HEK293 (cell line): ENCODE data around the gene ZFAND2B.
"Not testable (repeated sequence)": the region's sequence is repeated elsewhere in the genome, so short reads cannot be mapped to it uniquely, and the experiment has no call there.

Experiments used
- CTCF ChIA-PET: fragments of 350-600 bp; formaldehyde crosslinking; extraction: SDS; loops from one replicate; lab custom pipeline; 2021; ENCODE audit warnings: antibody characterized with exemption; lab: Yijun Ruan, JAX
- POLR2A ChIA-PET: fragments of 300-600 bp; formaldehyde crosslinking; extraction: SDS; loops from one replicate; lab custom pipeline; 2020; ENCODE audit warnings: antibody characterized with exemption, inconsistent platforms; lab: Yijun Ruan, JAX
- H3K27ac ChIP-seq: fragments of 200-500 bp; sonication (Bioruptor generic); 2 replicates; pipeline ENCODE4 v1.5.1; 2014; ENCODE audit warnings: low read depth, low read length, control low read depth, inconsistent platforms; ENCODE audit errors: extremely low read depth
- H3K36me3 ChIP-seq, 2 experiments: fragments of 200-500 bp in 1 of 2; sonication (Bioruptor generic) in 1 of 2; 1 replicate in 1 of 2; 2 replicates in 1 of 2; pipeline ENCODE4 v1.5.1; 2014 to 2017; ENCODE audit warnings: inconsistent platforms in 2 of 2, low read length in 2 of 2; ENCODE audit not compliant: control insufficient read depth in 2 of 2, insufficient read depth in 1 of 2
- H3K4me1 ChIP-seq: fragments of 200-500 bp; sonication (Bioruptor generic); 2 replicates; pipeline ENCODE4 v1.5.1; 2014; ENCODE audit warnings: mild to moderate bottlenecking, low read length, inconsistent platforms; ENCODE audit not compliant: control insufficient read depth, insufficient read depth
- H3K4me3 ChIP-seq: 2 replicates; pipeline ENCODE4 v1.5.1; 2011; ENCODE audit warnings: low read depth, mild to moderate bottlenecking, control low read depth, low read length, moderate library complexity
- H3K9me3 ChIP-seq: fragments of 200-500 bp; sonication (Bioruptor generic); 2 replicates; pipeline ENCODE4 v1.5.1; 2014; ENCODE audit warnings: low read depth, low read length, inconsistent platforms; ENCODE audit not compliant: control insufficient read depth, insufficient read depth
- GLIS2 ChIP-seq: fragments of 450-650 bp; formaldehyde crosslinking; IDR thresholded peaks from 2 replicates; pipeline ENCODE4 v1.5.1; 2016; ENCODE audit warnings: missing biosample characterization, missing genetic modification characterization
- MZF1 ChIP-seq: fragments of 450-650 bp; formaldehyde crosslinking; IDR thresholded peaks from 2 replicates; pipeline ENCODE4 v1.5.1; 2017; ENCODE audit warnings: missing biosample characterization, missing genetic modification characterization, borderline replicate concordance
- SETDB1 ChIP-seq: IDR thresholded peaks from one replicate; pipeline ENCODE4 v1.6.1; 2017; ENCODE audit warnings: mild to moderate bottlenecking, low read length, moderate library complexity, mixed read lengths; ENCODE audit not compliant: insufficient read length
- TCF7L2 ChIP-seq: IDR thresholded peaks from 2 replicates; pipeline ENCODE4 v1.6.1; 2011; ENCODE audit warnings: low read depth, mild to moderate bottlenecking, inconsistent platforms, low read length, moderate library complexity, borderline replicate concordance
- ZBTB17 ChIP-seq: fragments of 450-650 bp; formaldehyde crosslinking; IDR thresholded peaks from 2 replicates; pipeline ENCODE4 v1.5.1; 2016; ENCODE audit warnings: missing biosample characterization, missing genetic modification characterization
- ZEB2 ChIP-seq: fragments of 450-650 bp; formaldehyde crosslinking; IDR thresholded peaks from 2 replicates; pipeline ENCODE4 v1.5.1; 2016; ENCODE audit warnings: missing biosample characterization, missing genetic modification characterization
- ZFP37 ChIP-seq: fragments of 450-650 bp; formaldehyde crosslinking; IDR thresholded peaks from 2 replicates; pipeline ENCODE4 v1.5.1; 2016; ENCODE audit warnings: missing biosample characterization, missing genetic modification characterization
- ZNF433 ChIP-seq: fragments of 450-650 bp; formaldehyde crosslinking; IDR thresholded peaks from 2 replicates; pipeline ENCODE4 v1.5.1; 2016; ENCODE audit warnings: missing biosample characterization, missing genetic modification characterization, low read depth
- ZNF501 ChIP-seq: fragments of 450-650 bp; formaldehyde crosslinking; IDR thresholded peaks from 2 replicates; pipeline ENCODE4 v1.5.1; 2016; ENCODE audit warnings: missing biosample characterization, missing genetic modification characterization
- ZNF670 ChIP-seq: fragments of 450-650 bp; formaldehyde crosslinking; IDR thresholded peaks from 2 replicates; pipeline ENCODE4 v1.5.1; 2016; ENCODE audit warnings: missing biosample characterization, missing genetic modification characterization, low read depth
- ZNF76 ChIP-seq: fragments of 450-650 bp; formaldehyde crosslinking; IDR thresholded peaks from 2 replicates; pipeline ENCODE4; 2016; ENCODE audit warnings: low read depth, missing biosample characterization, missing genetic modification characterization, borderline replicate concordance
- ZNF776 ChIP-seq: fragments of 450-650 bp; formaldehyde crosslinking; IDR thresholded peaks from 2 replicates; pipeline ENCODE4 v1.5.0; 2017; ENCODE audit warnings: missing biosample characterization, missing genetic modification characterization, borderline replicate concordance
- TF ChIP-seq, protein P1 (sequence below): IDR thresholded peaks from 2 replicates; pipeline ENCODE4 v1.6.1; 2011; ENCODE audit warnings: mild to moderate bottlenecking, low read depth, low read length, borderline replicate concordance
- TF ChIP-seq, protein P2 (sequence below): fragments of 450-650 bp; formaldehyde crosslinking; IDR thresholded peaks from 2 replicates; pipeline ENCODE4 v1.5.1; 2016; ENCODE audit warnings: missing biosample characterization, missing genetic modification characterization
- TF ChIP-seq, protein P3 (sequence below): fragments of 450-650 bp; formaldehyde crosslinking; IDR thresholded peaks from 2 replicates; pipeline ENCODE4 v1.5.1; 2017; ENCODE audit warnings: missing biosample characterization, mild to moderate bottlenecking, missing genetic modification characterization, moderate library complexity
- TF ChIP-seq, protein P4 (sequence below): fragments of 450-650 bp; formaldehyde crosslinking; IDR thresholded peaks from 2 replicates; pipeline ENCODE4 v1.5.1; 2016; ENCODE audit warnings: missing biosample characterization, missing genetic modification characterization

The ZFAND2B gene

DNA sequence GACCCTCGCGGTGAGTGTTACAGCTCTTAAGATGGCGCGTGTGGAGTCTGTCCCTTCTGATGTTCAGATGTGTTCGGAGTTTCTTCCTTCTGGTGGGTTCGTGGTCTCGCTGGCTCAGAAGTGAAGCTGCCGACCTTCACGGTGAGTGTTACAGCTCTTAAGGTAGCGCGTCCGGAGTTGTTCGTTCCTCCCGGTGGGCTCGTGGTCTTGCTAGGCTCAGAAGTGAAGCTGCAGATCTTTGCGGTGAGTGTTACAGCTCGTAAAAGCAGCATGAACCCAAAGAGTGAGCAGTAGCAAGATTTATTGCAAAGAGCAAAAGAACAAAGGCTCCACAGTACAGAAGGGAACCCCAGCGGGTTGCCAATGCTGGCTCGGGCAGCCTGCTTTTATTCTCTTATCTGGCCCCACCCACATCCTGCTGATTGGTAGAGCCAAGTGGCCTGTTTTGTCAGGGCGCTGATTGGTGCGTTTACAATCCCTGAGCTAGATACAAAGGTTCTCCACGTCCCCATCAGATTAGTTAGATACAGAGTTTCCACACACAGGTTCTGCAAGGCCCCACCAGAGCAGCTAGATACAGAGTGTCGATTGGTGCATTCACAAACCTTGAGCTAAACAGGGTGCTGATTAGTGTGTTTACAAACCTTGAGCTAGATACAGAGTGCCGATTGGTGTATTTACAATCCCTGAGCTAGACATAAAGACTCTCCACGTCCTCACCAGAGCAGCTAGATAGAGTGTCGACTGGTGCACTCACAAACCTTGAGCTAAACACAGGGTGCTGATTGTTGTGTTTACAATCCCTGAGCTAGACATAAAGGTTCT, 5.9 kb upstream of the ZFAND2B start (continued):
- peak; percentile 56; the same call in 1 of the 2 replicates for TF ChIP-seq ZFP37

DNA sequence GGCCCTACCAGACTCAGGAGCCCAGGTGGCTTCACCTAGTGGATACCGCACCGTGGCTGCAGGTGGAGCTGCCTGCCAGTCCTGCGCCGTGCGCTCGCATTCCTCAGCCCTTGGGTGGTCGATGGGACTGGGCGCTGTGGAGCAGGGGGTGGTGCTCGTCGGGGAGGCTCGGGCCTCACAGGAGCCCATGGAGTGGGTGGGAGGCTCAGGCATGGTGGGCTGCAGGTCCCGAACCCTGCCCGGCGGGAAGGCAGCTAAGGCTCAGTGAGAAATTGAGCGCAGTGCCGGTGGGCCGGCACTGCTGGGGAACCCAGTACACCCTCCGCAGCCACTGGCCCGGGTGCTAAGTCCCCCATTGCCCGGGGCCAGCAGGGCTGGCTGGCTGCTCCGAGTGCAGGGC, 5.3 kb upstream of the ZFAND2B start:
- H3K36me3 ChIP-seq, H3K27ac ChIP-seq, CTCF ChIA-PET, H3K9me3 ChIP-seq, H3K4me3 ChIP-seq, POLR2A ChIA-PET, H3K4me1 ChIP-seq: not testable (repeated sequence)

DNA sequence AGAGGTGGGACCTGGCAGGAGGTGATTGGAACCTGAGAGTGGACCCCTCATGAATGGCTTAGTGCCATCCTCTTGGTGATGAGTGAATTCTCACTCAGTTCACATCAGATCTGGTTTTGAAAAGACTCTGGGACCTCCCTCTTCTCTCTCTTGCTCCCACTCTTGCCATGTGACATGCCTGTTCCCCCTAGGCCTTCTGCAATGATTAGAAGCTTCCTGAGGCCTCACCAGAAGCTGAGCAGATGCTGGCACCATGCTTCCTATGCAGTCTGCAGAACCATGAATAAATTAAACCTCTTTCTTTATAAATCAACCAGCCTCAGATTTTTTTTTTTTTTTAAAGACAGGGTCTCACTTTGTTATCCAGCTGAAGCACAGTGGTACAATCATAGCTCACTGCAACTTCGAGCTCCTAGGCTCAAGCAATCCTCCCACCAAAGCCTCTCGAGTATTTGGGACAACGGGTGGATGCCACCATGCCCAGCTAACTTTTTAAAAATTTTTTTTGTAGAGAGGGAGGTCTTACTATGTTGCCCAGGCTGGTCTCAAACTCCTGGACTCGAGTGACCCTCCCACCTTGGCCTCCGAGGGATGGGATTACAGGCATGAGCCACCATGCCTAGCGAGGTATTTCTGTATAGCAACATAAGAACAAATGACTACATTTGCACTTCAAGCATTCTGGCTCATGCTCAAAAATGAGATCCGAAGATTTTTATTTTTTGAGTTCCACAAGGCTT, 2.0 kb upstream of the ZFAND2B start:
- TF ChIP-seq ZNF433 (no peak), ZNF776 (tag by site-specific recombination) (0 out of 2 replicates have a peak, but pooled peaks have one; percentile 51), SETDB1 (peak; percentile 17)
- Histone ChIP-seq H3K36me3 (peaks cover 0 to 23% of the 10 kb centered on the region in 2 experiments; a peak in 1 of 3 replicates), H3K4me3 (no peak overlapping the region), H3K9me3 (no peaks in the 10 kb centered on the region), H3K27ac (no peak overlapping the region), H3K4me1 (peaks cover 8% of the 10 kb centered on the region)
- CTCF ChIA-PET, result no interaction called here
- POLR2A ChIA-PET, result no interaction called here

DNA sequence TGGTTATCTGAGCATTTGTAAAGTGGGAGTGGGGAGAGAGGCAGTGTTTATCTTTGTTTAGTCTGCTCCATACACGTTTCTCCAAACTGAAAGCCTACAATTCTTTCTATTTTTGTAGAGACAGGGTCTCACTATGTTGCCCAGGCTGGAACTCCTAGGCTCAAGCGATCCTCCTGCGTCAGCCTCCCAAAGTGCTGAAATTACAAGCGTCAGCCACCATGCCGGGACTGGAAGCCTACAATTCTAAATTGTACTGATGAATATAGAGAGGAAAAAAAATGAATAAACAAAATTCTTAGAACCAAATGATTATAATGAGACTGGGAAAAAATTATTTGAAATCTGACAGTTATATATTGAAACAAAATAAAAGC, 1.4 kb upstream of the ZFAND2B start:
- Histone ChIP-seq H3K27ac (no peak overlapping the region), H3K9me3 (no peaks in the 10 kb centered on the region), H3K4me1 (peaks cover 8% of the 10 kb centered on the region), H3K4me3 (no peak overlapping the region), H3K36me3 (peaks cover 0 to 28% of the 10 kb centered on the region in 2 experiments; a peak in 1 of 3 replicates)
- ChIA-PET POLR2A (interaction anchor here (2.1 to 2.4 kb wide), 2 partner anchors 24 to 25 kb away, joined by 11 to 14 read pairs; partner anchors contain the start of genes ANKZF1 and ATG9A), CTCF (no interaction called here)
- TF ChIP-seq, protein P1, sequence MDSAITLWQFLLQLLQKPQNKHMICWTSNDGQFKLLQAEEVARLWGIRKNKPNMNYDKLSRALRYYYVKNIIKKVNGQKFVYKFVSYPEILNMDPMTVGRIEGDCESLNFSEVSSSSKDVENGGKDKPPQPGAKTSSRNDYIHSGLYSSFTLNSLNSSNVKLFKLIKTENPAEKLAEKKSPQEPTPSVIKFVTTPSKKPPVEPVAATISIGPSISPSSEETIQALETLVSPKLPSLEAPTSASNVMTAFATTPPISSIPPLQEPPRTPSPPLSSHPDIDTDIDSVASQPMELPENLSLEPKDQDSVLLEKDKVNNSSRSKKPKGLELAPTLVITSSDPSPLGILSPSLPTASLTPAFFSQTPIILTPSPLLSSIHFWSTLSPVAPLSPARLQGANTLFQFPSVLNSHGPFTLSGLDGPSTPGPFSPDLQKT, result no peak
- TF ChIP-seq, protein P2, sequence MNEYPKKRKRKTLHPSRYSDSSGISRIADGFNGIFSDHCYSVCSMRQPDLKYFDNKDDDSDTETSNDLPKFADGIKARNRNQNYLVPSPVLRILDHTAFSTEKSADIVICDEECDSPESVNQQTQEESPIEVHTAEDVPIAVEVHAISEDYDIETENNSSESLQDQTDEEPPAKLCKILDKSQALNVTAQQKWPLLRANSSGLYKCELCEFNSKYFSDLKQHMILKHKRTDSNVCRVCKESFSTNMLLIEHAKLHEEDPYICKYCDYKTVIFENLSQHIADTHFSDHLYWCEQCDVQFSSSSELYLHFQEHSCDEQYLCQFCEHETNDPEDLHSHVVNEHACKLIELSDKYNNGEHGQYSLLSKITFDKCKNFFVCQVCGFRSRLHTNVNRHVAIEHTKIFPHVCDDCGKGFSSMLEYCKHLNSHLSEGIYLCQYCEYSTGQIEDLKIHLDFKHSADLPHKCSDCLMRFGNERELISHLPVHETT (tag by site-specific recombination), result no peak
- TF ChIP-seq TCF7L2, result no peak

DNA sequence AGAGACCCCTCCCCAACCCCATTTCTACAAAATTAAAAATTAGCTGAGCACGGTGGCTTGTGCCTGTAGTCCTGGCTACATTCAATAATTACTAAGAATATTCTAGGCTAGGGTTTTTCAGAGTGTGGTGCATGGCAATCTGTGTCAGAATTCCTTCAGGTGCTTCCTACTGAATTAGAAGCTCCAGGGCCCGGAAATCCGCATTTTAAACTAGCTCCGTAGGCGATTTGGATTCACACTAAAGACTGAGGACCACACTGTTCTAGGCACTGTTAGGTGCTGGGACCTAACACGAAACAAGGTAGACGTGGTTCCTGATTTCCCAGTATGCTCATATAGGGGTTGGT, 628 bp upstream of the ZFAND2B start:
- H3K36me3 ChIP-seq, result peaks cover 0 to 36% of the 10 kb centered on the region in 2 experiments; a peak in 2 of 3 replicates
- H3K9me3 ChIP-seq, result no peaks in the 10 kb centered on the region
- H3K4me1 ChIP-seq, result peaks cover 8% of the 10 kb centered on the region
- H3K4me3 ChIP-seq, result peak overlapping the region; percentile 76
- H3K27ac ChIP-seq, result peak overlapping the region; percentile 61
- CTCF ChIA-PET, result interaction anchor here (0.6 to 1.4 kb wide), 10 partner anchors 12 to 1981 kb away, joined by 3 to 5 read pairs (median 3); no protein-coding TSS in a partner anchor
- POLR2A ChIA-PET, result interaction anchor here (0.8 to 2.6 kb wide), 17 partner anchors 9 to 89 kb away, joined by 3 to 42 read pairs (median 4); partner anchors contain the start of genes ABCB6, ANKZF1, ATG9A and CNPPD1
- no peak for TF ChIP-seq GLIS2 (tag by site-specific recombination)
- TF ChIP-seq ZNF76 (tag by site-specific recombination), result no peak
- TF ChIP-seq, protein P3, sequence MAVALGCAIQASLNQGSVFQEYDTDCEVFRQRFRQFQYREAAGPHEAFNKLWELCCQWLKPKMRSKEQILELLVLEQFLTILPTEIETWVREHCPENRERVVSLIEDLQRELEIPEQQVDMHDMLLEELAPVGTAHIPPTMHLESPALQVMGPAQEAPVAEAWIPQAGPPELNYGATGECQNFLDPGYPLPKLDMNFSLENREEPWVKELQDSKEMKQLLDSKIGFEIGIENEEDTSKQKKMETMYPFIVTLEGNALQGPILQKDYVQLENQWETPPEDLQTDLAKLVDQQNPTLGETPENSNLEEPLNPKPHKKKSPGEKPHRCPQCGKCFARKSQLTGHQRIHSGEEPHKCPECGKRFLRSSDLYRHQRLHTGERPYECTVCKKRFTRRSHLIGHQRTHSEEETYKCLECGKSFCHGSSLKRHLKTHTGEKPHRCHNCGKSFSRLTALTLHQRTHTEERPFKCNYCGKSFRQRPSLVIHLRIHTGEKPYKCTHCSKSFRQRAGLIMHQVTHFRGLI (tag by site-specific recombination), result no peak
- no peak for TF ChIP-seq ZNF501
- no peak for TF ChIP-seq ZBTB17 (tag by site-specific recombination)
- TF ChIP-seq MZF1 (tag by site-specific recombination), result no peak
- TF ChIP-seq ZEB2 (tag by site-specific recombination), result no peak
- TF ChIP-seq, protein P4, sequence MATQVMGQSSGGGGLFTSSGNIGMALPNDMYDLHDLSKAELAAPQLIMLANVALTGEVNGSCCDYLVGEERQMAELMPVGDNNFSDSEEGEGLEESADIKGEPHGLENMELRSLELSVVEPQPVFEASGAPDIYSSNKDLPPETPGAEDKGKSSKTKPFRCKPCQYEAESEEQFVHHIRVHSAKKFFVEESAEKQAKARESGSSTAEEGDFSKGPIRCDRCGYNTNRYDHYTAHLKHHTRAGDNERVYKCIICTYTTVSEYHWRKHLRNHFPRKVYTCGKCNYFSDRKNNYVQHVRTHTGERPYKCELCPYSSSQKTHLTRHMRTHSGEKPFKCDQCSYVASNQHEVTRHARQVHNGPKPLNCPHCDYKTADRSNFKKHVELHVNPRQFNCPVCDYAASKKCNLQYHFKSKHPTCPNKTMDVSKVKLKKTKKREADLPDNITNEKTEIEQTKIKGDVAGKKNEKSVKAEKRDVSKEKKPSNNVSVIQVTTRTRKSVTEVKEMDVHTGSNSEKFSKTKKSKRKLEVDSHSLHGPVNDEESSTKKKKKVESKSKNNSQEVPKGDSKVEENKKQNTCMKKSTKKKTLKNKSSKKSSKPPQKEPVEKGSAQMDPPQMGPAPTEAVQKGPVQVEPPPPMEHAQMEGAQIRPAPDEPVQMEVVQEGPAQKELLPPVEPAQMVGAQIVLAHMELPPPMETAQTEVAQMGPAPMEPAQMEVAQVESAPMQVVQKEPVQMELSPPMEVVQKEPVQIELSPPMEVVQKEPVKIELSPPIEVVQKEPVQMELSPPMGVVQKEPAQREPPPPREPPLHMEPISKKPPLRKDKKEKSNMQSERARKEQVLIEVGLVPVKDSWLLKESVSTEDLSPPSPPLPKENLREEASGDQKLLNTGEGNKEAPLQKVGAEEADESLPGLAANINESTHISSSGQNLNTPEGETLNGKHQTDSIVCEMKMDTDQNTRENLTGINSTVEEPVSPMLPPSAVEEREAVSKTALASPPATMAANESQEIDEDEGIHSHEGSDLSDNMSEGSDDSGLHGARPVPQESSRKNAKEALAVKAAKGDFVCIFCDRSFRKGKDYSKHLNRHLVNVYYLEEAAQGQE (tag by site-specific recombination), result no peak
- no peak for TF ChIP-seq ZNF670 (tag by site-specific recombination)
